Urinary bladder (tissue), 4 donors: ENCODE results near the gene DRAXIN. TPM values are rescaled to one million over a fixed set of nuclear protein-coding genes. Genes with fewer than 3 reads are reported as not detected.

Source experiments
- DNase-seq: peaks from one replicate; pipeline ENCODE4 v3.0.0-alpha.2; 2015; ENCODE audit errors: extremely low spot score
- H3K27ac ChIP-seq: one replicate; pipeline ENCODE4 v1.5.1; 2013; ENCODE audit warnings: low read depth, mild to moderate bottlenecking, moderate library complexity
- H3K36me3 ChIP-seq: one replicate; pipeline ENCODE4 v1.6.1; 2013; ENCODE audit warnings: mild to moderate bottlenecking, moderate library complexity; ENCODE audit not compliant: insufficient read depth
- H3K4me1 ChIP-seq: one replicate; pipeline ENCODE4 v1.6.1; 2013; ENCODE audit warnings: mild to moderate bottlenecking, moderate library complexity; ENCODE audit not compliant: insufficient read depth
- H3K4me3 ChIP-seq: one replicate; pipeline ENCODE4 v1.5.1; 2013; ENCODE audit warnings: low read depth, low read length
- WGBS: extraction: QIAGEN DNeasy Blood & Tissue Kit; methylation state at CpG from one replicate; pipeline ENCODE4 v1.1.7; 2013; 5-methylcytosine and 5-hydroxymethylcytosine counted together
- polyA plus RNA-seq: library from polyadenylated mRNA; stranded (reverse); fragments of 200-250 nt; gene quantifications from one replicate; pipeline ENCODE4 v1.2.3, GENCODE V29; 2013
- total RNA-seq: library from RNA; depleted of rRNA; stranded (reverse); fragments of >200 nt; gene quantifications from one replicate; pipeline ENCODE4 v1.2.3, GENCODE V29; 2014
- donor health status: healthy with polysubstance abuse.
- donor health status: healthy.

DRAXIN gene
- total and polyA plus RNA-seq, 2 donors: 0.01 to 0.21 TPM

GRCh38 chr1:11720033-11720376 lies 28.5 kb downstream of the DRAXIN start:
- WGBS: 76% methylated on average over 12 of the region's 12 CpGs
- no peaks in the 10 kb centered on the region for H3K36me3 ChIP-seq
- H3K4me3 ChIP-seq: no peak overlapping the region
- H3K4me1 ChIP-seq: no peaks in the 10 kb centered on the region
- no peak for DNase-seq
- H3K27ac ChIP-seq: no peak overlapping the region

DNA sequence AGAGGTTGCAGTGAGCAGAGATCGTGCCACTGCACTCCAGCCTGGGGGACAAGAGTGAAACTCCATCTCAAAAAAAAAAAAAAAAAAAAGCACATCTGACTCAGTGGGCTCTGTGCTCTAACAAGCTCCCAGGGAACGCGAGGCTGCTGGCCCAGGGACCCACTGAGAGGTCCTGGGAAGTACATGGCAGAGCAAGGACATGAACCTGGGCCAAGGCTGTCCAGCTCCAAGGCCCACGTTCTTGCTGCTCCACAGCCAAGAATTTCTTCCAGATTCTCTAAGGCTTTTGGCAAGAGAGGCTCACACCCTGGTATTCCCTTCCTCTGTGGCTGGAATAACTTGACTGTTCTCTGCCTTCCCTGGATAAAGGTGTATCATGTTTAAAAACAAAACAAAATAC lies 29.0 kb downstream of the DRAXIN start:
- 54% methylated on average over 4 of the region's 4 CpGs for WGBS
- no peak for DNase-seq
- H3K36me3 ChIP-seq: no peaks in the 10 kb centered on the region

DNA sequence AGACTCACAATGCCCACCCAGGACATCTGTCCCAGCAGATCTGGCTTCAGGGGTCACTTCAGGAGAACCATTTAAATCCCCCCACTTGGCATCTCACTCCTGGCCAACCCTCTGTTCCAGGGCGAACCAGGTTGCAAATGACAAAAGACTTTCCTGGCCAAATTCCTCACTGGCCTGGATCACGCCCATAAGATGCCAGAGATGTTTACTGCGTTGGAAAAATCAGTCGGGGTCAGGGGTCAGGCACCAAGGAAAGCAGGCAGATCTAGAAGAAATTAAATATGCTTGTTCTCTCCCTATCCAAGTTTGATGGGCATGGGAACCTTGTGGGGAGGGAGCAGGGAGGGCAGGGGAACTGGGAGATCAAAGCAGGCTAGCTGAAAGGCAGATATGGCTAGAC lies 29.8 kb downstream of the DRAXIN start:
- no peaks in the 10 kb centered on the region for H3K36me3 ChIP-seq
- no peak overlapping the region for H3K27ac ChIP-seq
- no peak overlapping the region for H3K4me3 ChIP-seq
- WGBS: 74% methylated on average over 4 of the region's 4 CpGs
- H3K4me1 ChIP-seq: no peaks in the 10 kb centered on the region
- DNase-seq: no peak

More for the DNA sequence above, 29.0 kb downstream of the DRAXIN start:
- Histone ChIP-seq H3K4me1 (no peaks in the 10 kb centered on the region), H3K27ac (no peak overlapping the region), H3K4me3 (no peak overlapping the region)

GRCh38 chr1:11722538-11722937 lies 31.0 kb downstream of the DRAXIN start:
- no peak overlapping the region for H3K4me3 ChIP-seq
- H3K36me3 ChIP-seq: no peaks in the 10 kb centered on the region
- DNase-seq: no peak
- 23% methylated on average over 2 of the region's 2 CpGs for WGBS
- H3K27ac ChIP-seq: no peak overlapping the region
- H3K4me1 ChIP-seq: no peaks in the 10 kb centered on the region

- 77% methylated on average over 5 of the region's 5 CpGs for WGBS
Measured at GRCh38 chr1:11725616-11726015, 34.1 kb downstream of the DRAXIN start.

GRCh38 chr1:11727119-11727518 lies 35.6 kb downstream of the DRAXIN start:
- WGBS: 87% methylated on average over 4 of the region's 4 CpGs
- no peak overlapping the region for H3K27ac ChIP-seq
- DNase-seq: no peak
- H3K4me1 ChIP-seq: no peaks in the 10 kb centered on the region
- H3K36me3 ChIP-seq: no peaks in the 10 kb centered on the region
- H3K4me3 ChIP-seq: no peak overlapping the region

More at GRCh38 chr1:11725616-11726015, 34.1 kb downstream of the DRAXIN start:
- DNase-seq: no peak
- Histone ChIP-seq H3K4me3 (no peak overlapping the region), H3K4me1 (no peaks in the 10 kb centered on the region), H3K36me3 (no peaks in the 10 kb centered on the region), H3K27ac (no peak overlapping the region)

GRCh38 chr1:11728126-11728806 lies 36.8 kb downstream of the DRAXIN start:
- Histone ChIP-seq H3K27ac (no peak overlapping the region), H3K4me3 (no peak overlapping the region), H3K36me3 (no peaks in the 10 kb centered on the region), H3K4me1 (no peaks in the 10 kb centered on the region)
- no peak for DNase-seq
- 95% methylated on average over 4 of the region's 4 CpGs for WGBS

GRCh38 chr1:11729155-11729497 lies 37.6 kb downstream of the DRAXIN start:
- no peaks in the 10 kb centered on the region for H3K4me1 ChIP-seq
- 93% methylated on average over 11 of the region's 11 CpGs for WGBS
- no peaks in the 10 kb centered on the region for H3K36me3 ChIP-seq
- no peak overlapping the region for H3K4me3 ChIP-seq
- H3K27ac ChIP-seq: no peak overlapping the region
- DNase-seq: no peak

DNA sequence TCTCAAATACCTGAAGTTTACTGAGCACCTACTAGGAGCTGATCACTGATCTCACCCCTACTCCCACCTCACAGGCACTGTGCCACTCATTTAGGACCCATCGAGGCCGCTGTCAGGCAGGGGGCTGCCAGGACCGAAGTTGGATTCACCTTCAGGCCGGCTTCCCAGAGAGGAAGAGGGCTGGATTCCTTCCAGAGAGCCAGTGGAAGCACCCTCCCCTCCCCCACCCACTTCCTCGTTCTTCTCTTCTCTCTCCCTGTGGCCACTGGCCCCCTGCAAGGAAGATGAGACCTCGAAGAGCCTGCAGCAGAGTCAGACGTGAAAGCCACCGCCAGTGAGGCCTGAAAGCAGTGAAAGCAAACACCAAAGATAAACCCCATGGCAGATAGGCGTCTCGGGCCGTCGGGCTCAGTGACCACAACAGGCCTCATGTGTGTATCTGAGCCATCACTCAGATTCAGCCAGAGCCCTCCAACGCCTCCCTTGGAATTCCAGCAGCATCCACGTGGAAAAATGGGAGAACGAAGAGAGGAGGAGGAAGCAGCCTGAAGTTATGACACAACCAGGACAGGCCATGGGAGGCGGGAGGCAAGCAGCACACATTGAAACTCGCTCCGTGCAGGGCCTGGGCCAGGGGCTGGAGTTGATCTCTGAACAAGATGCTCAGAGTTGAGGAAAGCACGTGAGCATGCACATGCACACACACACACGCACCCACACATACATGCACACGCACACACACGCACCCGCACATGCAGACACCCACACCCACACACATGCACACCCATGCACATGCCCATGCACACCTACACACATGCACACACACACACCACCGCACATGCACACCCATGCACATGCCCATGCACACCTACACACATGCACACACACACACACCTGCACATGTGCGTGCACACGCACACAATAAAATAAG lies 38.3 kb downstream of the DRAXIN start:
- Histone ChIP-seq H3K36me3 (no peaks in the 10 kb centered on the region), H3K27ac (no peak overlapping the region), H3K4me1 (no peaks in the 10 kb centered on the region), H3K4me3 (no peak overlapping the region)
- DNase-seq: no peak
- WGBS: 61% methylated on average over 26 of the region's 26 CpGs

GRCh38 chr1:11730429-11730891 lies 39.0 kb downstream of the DRAXIN start:
- no peak overlapping the region for H3K4me3 ChIP-seq
- no peaks in the 10 kb centered on the region for H3K36me3 ChIP-seq
- H3K27ac ChIP-seq: peak overlapping the region; percentile 49
- 44% methylated on average over 5 of the region's 5 CpGs for WGBS
- no peaks in the 10 kb centered on the region for H3K4me1 ChIP-seq
- DNase-seq: no peak

- Histone ChIP-seq H3K4me1 (no peaks in the 10 kb centered on the region), H3K27ac (peak overlapping the region; percentile 69), H3K36me3 (no peaks in the 10 kb centered on the region), H3K4me3 (peak overlapping the region; percentile 36)
- DNase-seq: no peak
- WGBS: 12% methylated on average over 17 of the region's 17 CpGs
Measured at GRCh38 chr1:11731691-11732283, 40.3 kb downstream of the DRAXIN start.

DNA sequence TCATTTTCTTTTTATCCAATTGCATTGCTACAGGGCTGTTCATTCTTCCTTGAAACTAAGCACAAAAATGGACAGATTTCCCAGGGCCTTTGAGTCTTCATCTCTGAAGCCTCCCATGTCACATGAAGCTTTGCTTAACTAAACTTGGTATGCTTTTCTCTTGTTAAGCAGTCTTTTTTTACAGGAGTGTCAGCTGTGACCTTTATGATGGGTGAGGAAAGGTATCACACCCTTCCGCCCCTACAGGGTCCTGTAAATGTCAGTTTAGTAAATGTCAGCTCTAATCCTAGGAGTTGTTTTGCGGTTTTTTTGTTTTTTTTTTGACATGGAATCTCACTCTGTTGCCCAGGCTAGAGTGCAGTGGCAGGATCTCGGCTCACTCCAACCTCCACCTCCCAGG lies 41.8 kb downstream of the DRAXIN start:
- no peaks in the 10 kb centered on the region for H3K4me1 ChIP-seq
- H3K4me3 ChIP-seq: no peak overlapping the region
- H3K27ac ChIP-seq: no peak overlapping the region
- no peaks in the 10 kb centered on the region for H3K36me3 ChIP-seq
- WGBS: 91% methylated on average over 3 of the region's 3 CpGs
- DNase-seq: no peak

DNA sequence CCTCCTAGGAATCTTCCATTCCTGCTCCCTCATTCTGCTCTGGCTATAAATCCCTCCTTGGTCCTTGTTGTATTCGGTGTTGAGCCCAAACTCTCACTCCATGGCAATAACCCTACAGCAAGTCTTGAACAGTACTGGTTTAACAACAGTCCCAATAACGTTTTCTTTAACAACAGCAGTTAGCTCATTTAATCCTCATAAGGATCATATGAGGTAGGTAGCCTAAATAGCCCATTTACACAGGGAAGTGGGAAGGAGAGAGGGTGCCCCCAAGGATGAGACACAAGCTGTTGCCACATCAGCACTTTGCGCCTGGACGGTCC lies 44.0 kb downstream of the DRAXIN start:
- Histone ChIP-seq H3K4me3 (no peak overlapping the region), H3K27ac (no peak overlapping the region), H3K36me3 (no peaks in the 10 kb centered on the region), H3K4me1 (no peaks in the 10 kb centered on the region)
- DNase-seq: no peak
- WGBS: 23% methylated on average over 4 of the region's 4 CpGs
